Measurements from ENCODE around the gene EML6.
A peak's percentile ranks its signal among the peaks of the same experiment; 100 is the strongest.

The EML6 gene

DNA sequence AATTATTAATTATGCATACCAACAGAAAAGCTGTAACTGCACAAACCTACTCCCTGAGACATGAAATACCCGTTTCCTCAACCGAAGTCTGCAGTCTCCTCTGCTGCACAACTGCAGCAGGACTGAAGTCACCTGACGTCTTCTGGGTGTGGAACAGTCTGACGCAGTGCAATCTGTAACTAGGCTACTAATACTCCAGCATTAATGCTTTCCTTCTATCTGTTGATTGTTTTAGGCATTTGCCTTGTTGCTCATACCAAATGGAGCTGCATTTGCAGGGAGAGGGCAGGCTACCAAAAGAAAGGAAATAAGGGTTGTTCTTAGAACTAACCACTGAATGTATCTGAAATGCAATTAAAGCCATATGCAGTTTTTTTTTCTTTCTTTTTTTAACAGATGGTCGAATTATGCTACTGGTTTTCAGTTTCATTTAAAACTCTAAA is 286.7 kb downstream of the EML6 start:
- TF ChIP-seq, protein P1, sequence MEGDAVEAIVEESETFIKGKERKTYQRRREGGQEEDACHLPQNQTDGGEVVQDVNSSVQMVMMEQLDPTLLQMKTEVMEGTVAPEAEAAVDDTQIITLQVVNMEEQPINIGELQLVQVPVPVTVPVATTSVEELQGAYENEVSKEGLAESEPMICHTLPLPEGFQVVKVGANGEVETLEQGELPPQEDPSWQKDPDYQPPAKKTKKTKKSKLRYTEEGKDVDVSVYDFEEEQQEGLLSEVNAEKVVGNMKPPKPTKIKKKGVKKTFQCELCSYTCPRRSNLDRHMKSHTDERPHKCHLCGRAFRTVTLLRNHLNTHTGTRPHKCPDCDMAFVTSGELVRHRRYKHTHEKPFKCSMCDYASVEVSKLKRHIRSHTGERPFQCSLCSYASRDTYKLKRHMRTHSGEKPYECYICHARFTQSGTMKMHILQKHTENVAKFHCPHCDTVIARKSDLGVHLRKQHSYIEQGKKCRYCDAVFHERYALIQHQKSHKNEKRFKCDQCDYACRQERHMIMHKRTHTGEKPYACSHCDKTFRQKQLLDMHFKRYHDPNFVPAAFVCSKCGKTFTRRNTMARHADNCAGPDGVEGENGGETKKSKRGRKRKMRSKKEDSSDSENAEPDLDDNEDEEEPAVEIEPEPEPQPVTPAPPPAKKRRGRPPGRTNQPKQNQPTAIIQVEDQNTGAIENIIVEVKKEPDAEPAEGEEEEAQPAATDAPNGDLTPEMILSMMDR (IDR thresholded peaks at IDR 0.05; ENCODE audit: low read depth, low read length), result no peak
- peak overlapping the region; percentile 2; the same call in 1 of the 2 replicates for H3K4me3 ChIP-seq (ENCODE audit: low read depth, low read length)

DNA sequence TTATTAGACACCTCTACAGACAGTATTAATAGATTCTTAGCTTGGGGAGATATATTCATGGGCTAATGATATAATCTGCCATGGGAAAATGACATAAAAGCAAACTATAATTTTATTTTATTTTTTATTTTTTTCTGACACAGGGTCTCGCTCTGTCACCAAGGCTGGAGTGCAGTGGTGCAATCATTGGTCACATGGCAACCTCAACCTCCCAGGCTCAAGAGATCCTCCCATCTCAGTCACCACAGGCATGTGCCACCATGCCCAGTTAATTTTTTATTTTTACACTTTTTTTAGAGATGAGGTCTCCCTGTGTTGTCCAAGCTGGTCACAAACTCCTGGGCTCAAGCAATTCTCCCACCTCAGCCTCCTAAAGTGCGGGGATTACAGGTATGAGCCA is 287.5 kb downstream of the EML6 start:
- TF ChIP-seq, protein P1 (IDR thresholded peaks at IDR 0.05; ENCODE audit: low read depth, low read length), result no peak
- no peak overlapping the region for H3K4me3 ChIP-seq (ENCODE audit: low read depth, low read length)

DNA sequence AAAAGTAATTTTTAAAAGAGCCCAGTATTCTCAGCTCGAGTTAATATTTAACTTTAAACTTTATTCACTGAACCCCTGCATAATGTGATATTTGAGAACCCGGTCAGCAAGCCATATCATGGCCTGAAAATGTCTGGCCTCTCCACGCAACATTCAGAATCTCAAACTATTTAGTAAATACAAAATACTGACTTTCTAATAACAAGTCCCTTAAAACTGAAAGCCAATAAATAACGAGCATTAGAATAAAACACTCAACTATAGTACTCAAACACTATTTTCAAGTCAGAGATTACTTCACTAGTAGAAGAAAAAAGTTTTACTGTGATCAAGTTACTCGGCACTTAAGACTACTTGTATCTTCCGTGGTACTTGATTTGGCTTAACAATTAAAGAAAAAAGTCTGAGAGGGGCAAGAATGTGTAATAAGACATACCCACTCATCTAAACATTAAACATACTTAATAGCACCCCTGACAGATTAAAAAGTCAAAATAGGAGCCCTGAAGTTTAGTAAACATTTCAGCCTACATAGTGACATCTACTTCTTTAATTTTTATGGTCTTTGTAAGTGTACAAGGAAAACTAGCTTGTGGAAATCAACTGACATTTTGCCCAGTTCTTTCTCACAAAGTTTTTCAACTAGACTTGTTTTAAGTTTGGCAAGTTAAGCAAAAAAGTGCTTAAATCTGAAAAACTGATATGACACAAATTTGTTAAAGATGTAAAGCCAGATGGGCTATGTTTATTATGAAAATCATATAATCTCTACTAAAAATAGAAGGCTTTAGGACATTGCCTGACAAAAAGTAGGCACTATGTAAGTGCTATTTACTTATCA is 288.6 kb downstream of the EML6 start:
- H3K4me3 ChIP-seq (ENCODE audit: low read depth, low read length), result no peak overlapping the region

DNA sequence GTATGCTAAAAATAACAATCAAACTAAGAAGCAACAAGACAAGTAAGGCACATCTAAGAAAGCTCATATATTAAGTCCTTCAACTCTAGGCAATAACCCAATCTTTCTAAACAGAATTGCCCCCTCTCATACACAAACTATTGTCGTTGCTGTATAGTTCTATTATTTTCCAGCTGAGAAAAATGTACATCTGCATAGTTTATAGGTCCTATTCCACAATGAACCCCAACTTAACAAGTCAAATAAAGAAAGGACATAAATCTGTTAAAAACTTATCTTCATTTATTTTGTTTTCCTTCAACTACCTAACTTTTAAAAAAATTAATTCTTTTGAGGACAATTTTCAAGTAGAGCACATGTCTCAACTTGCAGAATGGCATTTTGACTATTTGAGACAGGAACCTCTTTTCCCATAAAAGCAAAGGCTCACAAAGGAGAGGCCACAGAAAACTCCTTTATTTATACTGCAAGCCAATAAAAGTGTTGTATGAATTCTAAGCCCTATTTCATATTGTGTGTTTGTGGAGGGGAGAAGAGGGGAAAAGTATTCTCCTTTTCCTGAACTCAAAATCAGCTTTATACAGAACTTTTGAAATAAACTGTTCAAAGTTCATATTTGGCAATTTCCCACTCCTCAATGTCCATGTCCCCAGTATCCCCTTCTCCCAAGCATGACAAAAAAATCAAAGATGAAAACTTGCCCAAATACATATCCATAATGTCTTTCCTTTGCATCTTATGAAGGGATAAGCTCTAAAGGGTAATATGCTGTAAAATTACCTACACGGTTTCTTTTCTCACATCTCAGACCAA is 289.4 kb downstream of the EML6 start:
- TF ChIP-seq, protein P1 (IDR thresholded peaks at IDR 0.05; ENCODE audit: low read depth, low read length), result no peak
- H3K4me3 ChIP-seq (ENCODE audit: low read depth, low read length), result no peak overlapping the region

More for the DNA sequence above, 288.6 kb downstream of the EML6 start:
- TF ChIP-seq, protein P1 (IDR thresholded peaks at IDR 0.05; ENCODE audit: low read depth, low read length), result no peak

DNA sequence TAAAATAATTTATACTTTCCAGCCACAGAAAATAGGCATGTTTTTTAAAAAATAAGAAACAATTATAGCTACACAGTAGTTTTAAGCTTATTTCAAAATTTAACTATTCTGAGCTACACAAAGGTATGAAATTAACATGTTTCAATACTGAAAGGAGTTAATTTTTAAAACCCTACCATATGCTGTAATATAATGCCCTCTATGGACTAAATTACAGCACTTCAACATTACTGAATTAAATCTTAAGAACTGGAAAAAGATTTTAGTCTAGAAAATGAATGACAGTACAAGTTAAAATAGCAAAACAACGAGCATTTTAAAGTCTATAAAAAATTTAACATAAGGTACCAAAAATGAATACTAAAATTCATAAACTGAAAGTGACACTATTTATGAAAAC is 290.5 kb downstream of the EML6 start:
- TF ChIP-seq, protein P1 (IDR thresholded peaks at IDR 0.05; ENCODE audit: low read depth, low read length), result no peak
- no peak overlapping the region for H3K4me3 ChIP-seq (ENCODE audit: low read depth, low read length)

DNA sequence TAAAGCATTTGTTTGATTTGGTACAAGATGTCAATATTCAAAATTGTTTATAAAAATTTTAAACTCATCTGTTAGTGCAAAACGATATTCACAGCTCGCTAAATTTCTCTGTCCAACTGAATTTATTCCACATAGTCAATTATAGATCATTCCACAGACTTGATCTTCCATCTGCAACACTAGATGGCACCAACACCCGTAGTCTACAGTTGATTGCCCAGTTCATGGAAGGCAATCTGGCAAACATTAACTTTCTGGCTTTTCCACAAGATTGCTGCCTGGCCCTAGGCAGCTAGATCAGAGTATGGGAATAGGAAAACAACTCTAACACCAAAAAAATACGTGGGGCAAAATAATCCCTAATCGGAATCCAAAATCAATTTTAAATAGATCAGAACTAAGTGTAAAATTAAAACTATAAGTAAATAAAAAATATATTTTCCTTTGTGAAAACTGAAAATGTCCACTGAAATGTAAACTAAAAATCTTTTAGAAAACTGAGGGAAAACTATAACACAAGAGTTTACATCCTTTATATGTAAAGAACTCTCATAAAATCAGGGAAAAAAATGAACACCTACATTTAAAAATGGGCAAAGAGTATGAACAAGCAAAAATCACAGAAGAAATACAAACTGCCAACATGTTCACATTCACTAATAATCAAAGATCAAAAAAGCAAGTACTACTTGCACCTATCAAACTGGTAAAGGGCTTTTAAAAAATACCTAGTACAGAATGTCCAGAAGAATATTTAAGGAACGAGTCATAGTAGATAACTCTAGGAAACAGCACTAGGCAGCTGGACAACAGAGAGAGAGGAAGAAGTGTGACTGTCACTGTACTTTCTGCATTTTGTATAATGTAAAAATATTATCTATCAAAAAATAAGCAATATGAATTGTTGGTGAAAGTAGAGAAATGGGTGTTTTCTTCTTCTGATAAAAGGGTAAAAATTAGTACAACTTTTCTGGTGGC is 291.8 kb downstream of the EML6 start:
- TF ChIP-seq, protein P1 (IDR thresholded peaks at IDR 0.05; ENCODE audit: low read depth, low read length), result peak; percentile 37
- H3K4me3 ChIP-seq (ENCODE audit: low read depth, low read length), result no peak overlapping the region
